GM12801 (cell line): ENCODE measurements around the gene MCRIP1.

Source experiments
- TF ChIP-seq, protein P1 (sequence below): IDR thresholded peaks from one replicate; pipeline ENCODE4 v1.5.1; 2011; ENCODE audit warnings: control low read depth; ENCODE audit not compliant: insufficient read length; ENCODE audit errors: extremely low read depth

The MCRIP1 gene, protein sequence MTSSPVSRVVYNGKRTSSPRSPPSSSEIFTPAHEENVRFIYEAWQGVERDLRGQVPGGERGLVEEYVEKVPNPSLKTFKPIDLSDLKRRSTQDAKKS

DNA sequence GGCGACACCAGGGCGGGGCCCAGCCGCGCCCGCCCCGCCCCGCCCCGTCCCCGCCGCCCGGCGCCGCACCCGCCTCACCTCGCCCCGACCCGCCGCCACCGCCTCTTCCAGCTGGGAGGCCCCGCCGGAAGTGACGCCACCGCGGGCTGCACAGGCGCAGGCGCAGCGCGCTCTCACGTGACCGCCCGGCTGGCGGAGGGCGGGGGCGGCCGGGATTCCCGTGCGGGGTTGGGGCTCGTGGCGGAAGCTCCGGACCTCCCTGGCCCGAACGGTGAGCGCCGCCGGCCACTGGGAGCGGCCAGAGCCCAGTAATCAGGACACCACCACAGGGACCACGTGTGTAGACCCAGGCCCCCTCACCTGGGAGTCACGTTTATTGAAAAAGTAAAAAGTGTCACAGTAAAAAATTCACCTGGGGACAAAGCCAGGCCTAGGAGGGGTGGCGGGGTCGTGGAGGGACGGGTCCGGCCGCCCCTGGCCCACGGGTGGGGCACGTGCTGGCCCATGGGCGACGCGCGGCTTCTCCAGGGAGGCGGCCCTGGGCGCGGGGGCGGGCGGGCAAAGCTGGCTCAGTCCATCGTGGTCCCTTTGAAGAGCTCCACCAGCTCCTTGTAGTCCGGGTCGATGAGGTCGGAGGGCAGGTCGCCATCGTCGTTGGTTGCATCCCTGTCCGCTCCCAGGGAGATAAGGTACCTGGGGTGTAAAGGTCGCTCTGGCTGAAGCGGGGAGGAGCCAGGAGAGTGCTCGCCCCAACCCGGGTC, at the start of gene MCRIP1:
TSS of gene MCRIP1 (minus strand) at position 132 of the 761 bp plus-strand sequence. CDS start 8,785 bp downstream, outside the sequence.
- TF ChIP-seq, protein P1, sequence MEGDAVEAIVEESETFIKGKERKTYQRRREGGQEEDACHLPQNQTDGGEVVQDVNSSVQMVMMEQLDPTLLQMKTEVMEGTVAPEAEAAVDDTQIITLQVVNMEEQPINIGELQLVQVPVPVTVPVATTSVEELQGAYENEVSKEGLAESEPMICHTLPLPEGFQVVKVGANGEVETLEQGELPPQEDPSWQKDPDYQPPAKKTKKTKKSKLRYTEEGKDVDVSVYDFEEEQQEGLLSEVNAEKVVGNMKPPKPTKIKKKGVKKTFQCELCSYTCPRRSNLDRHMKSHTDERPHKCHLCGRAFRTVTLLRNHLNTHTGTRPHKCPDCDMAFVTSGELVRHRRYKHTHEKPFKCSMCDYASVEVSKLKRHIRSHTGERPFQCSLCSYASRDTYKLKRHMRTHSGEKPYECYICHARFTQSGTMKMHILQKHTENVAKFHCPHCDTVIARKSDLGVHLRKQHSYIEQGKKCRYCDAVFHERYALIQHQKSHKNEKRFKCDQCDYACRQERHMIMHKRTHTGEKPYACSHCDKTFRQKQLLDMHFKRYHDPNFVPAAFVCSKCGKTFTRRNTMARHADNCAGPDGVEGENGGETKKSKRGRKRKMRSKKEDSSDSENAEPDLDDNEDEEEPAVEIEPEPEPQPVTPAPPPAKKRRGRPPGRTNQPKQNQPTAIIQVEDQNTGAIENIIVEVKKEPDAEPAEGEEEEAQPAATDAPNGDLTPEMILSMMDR: no peak

GRCh38 chr17:81879121-81879520, 46.0 kb upstream of the MCRIP1 start:
- TF ChIP-seq, protein P1: no peak

DNA sequence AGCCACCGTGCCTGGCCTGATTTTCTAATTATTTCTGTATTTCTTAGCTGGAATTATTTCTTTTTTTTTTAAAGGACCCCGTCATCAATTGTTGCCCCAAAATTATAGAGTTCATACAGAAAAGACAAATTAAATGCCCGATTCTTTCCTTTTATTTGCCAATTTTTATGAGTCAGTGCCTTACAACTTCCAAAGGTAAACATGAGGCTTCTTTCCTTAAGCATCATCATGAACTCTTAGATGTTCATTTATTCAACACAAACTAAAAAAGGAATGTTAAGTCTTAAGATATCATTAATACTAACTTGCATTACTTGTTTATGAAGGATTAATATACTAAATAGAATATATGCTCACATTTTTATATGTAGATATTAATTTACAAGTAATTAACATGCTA, 45.2 kb upstream of the MCRIP1 start:
- TF ChIP-seq, protein P1: no peak

DNA sequence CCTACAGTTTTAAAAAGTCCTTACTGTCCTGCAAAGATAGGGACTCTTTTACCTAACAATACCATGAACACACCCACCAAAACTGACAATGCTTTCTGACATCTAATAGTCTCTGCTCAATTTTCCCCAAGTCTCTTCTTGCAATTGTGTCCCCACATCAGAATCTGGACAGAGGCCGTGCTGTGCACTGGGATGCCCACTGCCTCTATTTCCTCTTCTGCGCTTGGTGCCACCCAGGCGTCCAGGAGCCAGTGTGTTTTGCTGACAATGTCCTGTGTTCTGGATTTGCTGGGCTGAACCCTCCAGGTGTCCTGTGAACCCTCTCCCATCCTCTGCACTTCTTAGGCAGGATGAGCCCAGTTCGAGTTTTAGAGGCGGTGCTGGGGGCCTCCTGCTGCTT, 44.5 kb upstream of the MCRIP1 start:
- TF ChIP-seq, protein P1: no peak

- TF ChIP-seq, protein P1: no peak
Observed at GRCh38 chr17:81871387-81872230, 38.5 kb upstream of the MCRIP1 start.

DNA sequence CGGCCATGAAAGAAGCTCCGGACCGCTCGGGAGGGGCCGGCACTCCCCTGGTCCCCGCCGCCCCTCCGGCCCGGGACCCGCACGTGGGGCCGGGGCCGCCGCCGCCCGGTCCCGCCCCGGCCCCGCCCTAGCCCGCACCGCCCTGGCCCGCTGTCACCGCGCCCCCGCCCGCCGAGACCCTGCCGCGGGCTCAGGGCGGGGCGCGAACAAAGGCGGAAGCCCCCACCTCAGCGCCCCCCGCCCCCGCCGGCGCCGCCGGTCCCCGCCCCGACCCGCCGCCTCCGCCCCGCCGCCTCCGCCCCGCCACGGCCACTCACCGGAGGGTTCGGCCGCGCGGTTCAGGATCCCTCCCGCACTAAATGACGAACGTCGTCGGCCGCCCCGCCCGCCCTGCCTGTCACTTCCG, 37.9 kb upstream of the MCRIP1 start, which contains the start of gene ARHGDIA:
TSS of gene ARHGDIA (minus strand) at position 357 of the 406 bp plus-strand sequence. CDS start 1,407 bp downstream, outside the sequence.
- TF ChIP-seq, protein P1: no peak

GRCh38 chr17:81870131-81870980, 37.3 kb upstream of the MCRIP1 start:
- TF ChIP-seq, protein P1: no peak
